Left cardiac atrium (tissue), 4 donors: ENCODE measurements around the gene PCDH9. TPM values are rescaled to one million over a fixed set of nuclear protein-coding genes. Genes with fewer than 3 reads are reported as not detected.

Experiments
- ATAC-seq, 2 donors: fragments of 200-7000 bp; cut with Tn5 transposase; one replicate each; pipeline ENCODE4 v1.9.1; 2020; ENCODE audit warnings: mild to moderate bottlenecking in 2 of 2, moderate library complexity in 2 of 2
- DNase-seq: peaks from one replicate; pipeline ENCODE4 v3.0.0-alpha.2; 2020
- intact Hi-C, 2 donors: fragments of 100-400 bp; cut with DNase I; formaldehyde crosslinking; loops; one replicate each; pipeline versions ENCODE4 v1.14.1 to v1.15.1; 2022 to 2023
- total RNA-seq, 2 donors: library from RNA; stranded (reverse); fragmentation: NEBNext Ultra II Directional; extraction: Animal tissue kit (Norgen Biotek cat#: 25700); gene quantifications; one replicate each; pipeline ENCODE4 v1.2.1, GENCODE V29; 2021
- donor health status: DM: no; HTN: yes; CAD: no.
- donor health status: DM: no; HTN: yes; CAD: no; lungs with severe emphysema.
- donor health status: DM: yes; HTN: yes; CAD: no.
- donor health status: Dilated cardiomyopathy.

Gene PCDH9
- total RNA-seq, 2 donors from 2014 or later: 17.9 to 19.0 TPM

- ATAC-seq (no peak), DNase-seq (no peak)
Measured at GRCh38 chr13:67186995-67187569, 43.1 kb downstream of the PCDH9 start.

GRCh38 chr13:67184247-67184646, 45.9 kb downstream of the PCDH9 start:
- intact Hi-C loops: no loop called here
- DNase-seq (no peak), ATAC-seq (no peak)

More at GRCh38 chr13:67186995-67187569, 43.1 kb downstream of the PCDH9 start:
- intact Hi-C loops: no loop called here

- intact Hi-C loops: no loop called here
- DNase-seq (no peak), ATAC-seq (no peak)
Measured at GRCh38 chr13:67183151-67183550, 47.0 kb downstream of the PCDH9 start.

GRCh38 chr13:67175836-67176459, 54.2 kb downstream of the PCDH9 start:
- intact Hi-C loops: no loop called here
- ATAC-seq: no peak
- DNase-seq: no peak

GRCh38 chr13:67168384-67168783, 61.8 kb downstream of the PCDH9 start:
- DNase-seq (no peak), ATAC-seq (no peak)
- intact Hi-C loops: no loop called here

GRCh38 chr13:67167420-67167819, 62.7 kb downstream of the PCDH9 start:
- DNase-seq: no peak
- no peak for ATAC-seq
- intact Hi-C loops: no loop called here

GRCh38 chr13:67161176-67161575, 69.0 kb downstream of the PCDH9 start:
- DNase-seq (no peak), ATAC-seq (no peak)
- intact Hi-C loops: no loop called here

GRCh38 chr13:67158903-67159302, 71.2 kb downstream of the PCDH9 start:
- DNase-seq (no peak), ATAC-seq (no peak)

GRCh38 chr13:67156723-67157060, 73.4 kb downstream of the PCDH9 start:
- DNase-seq: no peak
- intact Hi-C loops: no loop called here
- ATAC-seq: no peak

More at GRCh38 chr13:67158903-67159302, 71.2 kb downstream of the PCDH9 start:
- intact Hi-C loops: no loop called here

- ATAC-seq: no peak
- DNase-seq: no peak
- intact Hi-C loops: no loop called here
Measured at GRCh38 chr13:67155898-67156722, 74.0 kb downstream of the PCDH9 start.

- no peak for ATAC-seq
Measured at GRCh38 chr13:67152085-67152484, 78.1 kb downstream of the PCDH9 start.

GRCh38 chr13:67151652-67152051, 78.5 kb downstream of the PCDH9 start:
- intact Hi-C loops: no loop called here
- no peak for ATAC-seq
- DNase-seq: no peak

More at GRCh38 chr13:67152085-67152484, 78.1 kb downstream of the PCDH9 start:
- intact Hi-C loops: no loop called here
- no peak for DNase-seq

- ATAC-seq: no peak
- intact Hi-C loops: no loop called here
- DNase-seq: no peak
Measured at GRCh38 chr13:67150608-67151007, 79.5 kb downstream of the PCDH9 start.

- intact Hi-C loops: no loop called here
- ATAC-seq: peak; percentile 48 to 63
- DNase-seq: no peak
Measured at GRCh38 chr13:67148161-67148571, 82.0 kb downstream of the PCDH9 start.

GRCh38 chr13:67147342-67148133, 82.6 kb downstream of the PCDH9 start:
- no peak for DNase-seq
- intact Hi-C loops: no loop called here
- ATAC-seq: peak; percentile 83 to 84

- no peak for DNase-seq
- intact Hi-C loops: no loop called here
- no peak for ATAC-seq
Measured at GRCh38 chr13:67146523-67147130, 83.5 kb downstream of the PCDH9 start.

GRCh38 chr13:67145950-67146349, 84.2 kb downstream of the PCDH9 start:
- intact Hi-C loops: no loop called here
- no peak for DNase-seq
- no peak for ATAC-seq

- intact Hi-C loops: no loop called here
- ATAC-seq: no peak
- no peak for DNase-seq
Measured at GRCh38 chr13:67143544-67144115, 86.5 kb downstream of the PCDH9 start.

GRCh38 chr13:67140006-67140405, 90.1 kb downstream of the PCDH9 start:
- DNase-seq (no peak), ATAC-seq (no peak)
- intact Hi-C loops: no loop called here
